Spinal cord (tissue), 4 donors: Measurements from ENCODE around the gene SMIM28. TPM values are rescaled to one million over a fixed set of nuclear protein-coding genes. Genes with fewer than 3 reads are reported as not detected.

Source experiments
- polyA plus RNA-seq, 2 donors: library from polyadenylated mRNA; unstranded; fragments of 120-200 nt; gene quantifications; one replicate each; pipeline ENCODE4 v1.2.1, GENCODE V29; 2013; ENCODE audit not compliant: insufficient read length in 2 of 2
- small RNA-seq: library from RNA; depleted of rRNA; stranded (forward); fragments of <200 nt; gene quantifications from one replicate; pipeline ENCODE3, GENCODE V24; 2014; ENCODE audit warnings: low replicate concordance
- total RNA-seq, 2 donors: library from RNA; depleted of rRNA in 1 of 2; stranded (reverse); fragments of 120-200 nt in 1 of 2; fragments of >200 nt in 1 of 2; gene quantifications; one replicate each; pipeline versions ENCODE4 v1.2.3 to v1.2.4, GENCODE V29; 2013 to 2014

Gene SMIM28
- total and polyA plus RNA-seq, 4 donors: 0.30 TPM; not detected in 3

Small RNA genes lying within 50 kb of the gene (small RNA-seq; reads per million reads assigned to genes)
- gene AL031003.1: not detected

Other genes with a start within 250 kb of the SMIM28 start
- gene ARFGEF3, start 216.0 kb upstream of the SMIM28 start, total RNA-seq: 10 to 100 TPM in 1 of 2 donors, 1 to 10 TPM in 1; 9.8 to 45.6 TPM
- gene ARFGEF3, start 216.0 kb upstream of the SMIM28 start, polyA plus RNA-seq: 10 to 100 TPM; 15.9 to 24.0 TPM
- not detected for gene PBOV1, start 159.4 kb upstream of the SMIM28 start, total RNA-seq
- gene PBOV1, start 159.4 kb upstream of the SMIM28 start, polyA plus RNA-seq: under 1 TPM in 1 of 2 donors, not detected in 1; 0.32 TPM
- gene HEBP2, start 26.3 kb downstream of the SMIM28 start, total RNA-seq: 10 to 100 TPM in 1 of 2 donors, 1 to 10 TPM in 1; 5.3 to 37.4 TPM
- gene HEBP2, start 26.3 kb downstream of the SMIM28 start, polyA plus RNA-seq: 10 to 100 TPM; 30.8 to 34.4 TPM
- 10 to 100 TPM; 19.6 to 31.1 TPM for gene NHSL1, start 121.6 kb downstream of the SMIM28 start, total RNA-seq
- gene NHSL1, start 121.6 kb downstream of the SMIM28 start, polyA plus RNA-seq: 10 to 100 TPM; 21.3 to 31.3 TPM